Pancreas (tissue), 10 donors: ENCODE results near the gene SYTL1. TPM values are rescaled to one million over a fixed set of nuclear protein-coding genes. Genes with fewer than 3 reads are reported as not detected.

ENCODE experiments used
- ATAC-seq, 4 donors: fragments of 200-7000 bp; cut with Tn5 transposase; one replicate each; pipeline versions ENCODE4 v1.8.0 to v1.9.1; 2020; ENCODE audit warnings: mild to moderate bottlenecking in 4 of 4, moderate library complexity in 4 of 4
- DNase-seq, 6 donors: peaks; one replicate each; pipeline ENCODE4 v3.0.0-alpha.2; 2020
- FAIRE-seq: peaks from 2 replicates; lab custom pipeline; 2012; peaks lifted over from hg19 to GRCh38; lab: Jason Lieb, UNC
- H3K27ac ChIP-seq, 4 donors: fragments of 200-600 bp; sonication (generic); 1 replicate in 3 of 4; 2 replicates in 1 of 4; pipeline versions ENCODE4 v1.5.0 to v1.8.0; 2020
- H3K27me3 ChIP-seq, 4 donors: fragments of 200-600 bp; one replicate each; pipeline ENCODE4 v1.8.0; 2021
- H3K36me3 ChIP-seq, 3 donors: fragments of 200-600 bp; sonication (generic) in 1 of 3; one replicate each; pipeline versions ENCODE4 v1.5.0 to v1.8.0; 2020 to 2021
- H3K4me1 ChIP-seq, 3 donors: fragments of 200-600 bp; one replicate each; pipeline ENCODE4 v1.8.0; 2021
- H3K4me3 ChIP-seq, 4 donors: fragments of 200-600 bp; sonication (generic) in 2 of 4; one replicate each; pipeline versions ENCODE4 v1.5.0 to v1.8.0; 2020 to 2021
- H3K9me3 ChIP-seq, 4 donors: fragments of 200-600 bp; one replicate each; pipeline ENCODE4 v1.8.0; 2021
- CTCF ChIP-seq, 4 donors: fragments of 200-600 bp; sonication (generic) in 3 of 4; IDR thresholded peaks; one replicate each; pipeline versions ENCODE4 v1.5.0 to v1.8.0; 2021; ENCODE audit warnings: antibody characterized with exemption in 4 of 4
- WGBS, 2 donors: extraction: QIAGEN DNeasy Blood & Tissue Kit; methylation state at CpG; one replicate each; pipeline ENCODE4 v1.1.7; 2013; 5-methylcytosine and 5-hydroxymethylcytosine counted together
- intact Hi-C, 3 donors: fragments of 100-400 bp; cut with DNase I; formaldehyde crosslinking; loops; one replicate each; pipeline versions ENCODE4 v1.11.1 to v1.14.2; 2022
- polyA plus RNA-seq, 2 donors: library from polyadenylated mRNA; stranded (reverse); fragments of 200-250 nt; gene quantifications; one replicate each; pipeline ENCODE4 v1.2.3, GENCODE V29; 2013
- total RNA-seq, 6 donors: library from RNA; stranded (reverse); fragmentation: NEBNext Ultra II Directional in 4 of 6; extraction: Animal tissue kit (Norgen Biotek cat#: 25700) in 4 of 6; gene quantifications; one replicate each; pipeline versions ENCODE4 v1.2.1 to v1.2.4, GENCODE V29; 2021 to 2023
- donor health status: healthy with polysubstance abuse.
- donor health status: DM: no; HTN: no; CAD: no; lungs with moderate emphysema.
- donor health status: DM: no; HTN: no; CAD: no.
- donor health status: control.
- donor health status: control.
- donor health status: Bipolar disorder and iron deficiency.
- donor health status: DM: yes; HTN: yes; CAD: no.
- donor health status: DM: no; HTN: no; CAD: no.
- donor health status: DM: no; HTN: no; CAD: no.
- donor health status: DM: yes; HTN: yes; CAD: no.

SYTL1 gene
- total and polyA plus RNA-seq, 8 donors, result 45.8 to 254 (median 107) TPM

GRCh38 chr1:27400082-27400962 lies 58.5 kb downstream of the SYTL1 start:
- Histone ChIP-seq H3K9me3 (no peaks in the 10 kb centered on the region), H3K4me1 (peaks cover 0 to 10% (median 0%) of the 10 kb centered on the region in 3 donors), H3K27ac (no peak overlapping the region), H3K4me3 (no peak overlapping the region), H3K36me3 (no peaks in the 10 kb centered on the region), H3K27me3 (no peaks in the 10 kb centered on the region)
- peak in 1 of 4 donors; percentile 1 for ATAC-seq
- WGBS, 2 donors, result 26 to 33% methylated on average over 13 of the region's 13 CpGs
- intact Hi-C loops, result loop anchor here in 1 of 3 donors (5.0 kb wide), 1 partner anchor 207 kb away; no protein-coding TSS in a partner anchor
- DNase-seq, result no peak
- no peak for FAIRE-seq
- TF ChIP-seq CTCF (IDR thresholded peaks at IDR 0.05), result no peak

GRCh38 chr1:27400963-27401341 lies 59.1 kb downstream of the SYTL1 start:
- intact Hi-C loops, result loop anchor here in 1 of 3 donors (5.0 kb wide), 1 partner anchor 206 kb away; no protein-coding TSS in a partner anchor
- H3K4me3 ChIP-seq, result no peak overlapping the region
- no peak for FAIRE-seq
- no peak for ATAC-seq
- peaks cover 0 to 10% (median 0%) of the 10 kb centered on the region in 3 donors for H3K4me1 ChIP-seq
- no peaks in the 10 kb centered on the region for H3K36me3 ChIP-seq
- no peaks in the 10 kb centered on the region for H3K27me3 ChIP-seq
- WGBS, 2 donors, result 83 to 90% methylated on average over 5 of the region's 5 CpGs
- DNase-seq, result no peak
- no peak for TF ChIP-seq CTCF (IDR thresholded peaks at IDR 0.05)
- no peaks in the 10 kb centered on the region for H3K9me3 ChIP-seq
- no peak overlapping the region for H3K27ac ChIP-seq

- 12 to 18% methylated on average over 8 of the region's 8 CpGs for WGBS, 2 donors
- no peaks in the 10 kb centered on the region for H3K27me3 ChIP-seq
- no peak overlapping the region for H3K4me3 ChIP-seq
- peak overlapping the region in 2 of 4 donors; percentile 44 to 63 for H3K27ac ChIP-seq
- intact Hi-C loops, result loop anchor here in 1 of 3 donors (5.0 kb wide), 1 partner anchor 205 kb away; no protein-coding TSS in a partner anchor
- peaks cover 0 to 10% (median 0%) of the 10 kb centered on the region in 3 donors for H3K4me1 ChIP-seq
- ATAC-seq (peak; percentile 54 to 87 (median 76)), DNase-seq (peak; percentile 65 to 84 (median 74)), FAIRE-seq (no peak)
- peak in 3 of 4 donors; percentile 17 to 43 (median 30) for TF ChIP-seq CTCF (IDR thresholded peaks at IDR 0.05)
- H3K9me3 ChIP-seq, result no peaks in the 10 kb centered on the region
- H3K36me3 ChIP-seq, result peaks cover 0 to 11% (median 0%) of the 10 kb centered on the region in 3 donors
Observed at GRCh38 chr1:27402349-27402754, 60.5 kb downstream of the SYTL1 start.

GRCh38 chr1:27403065-27403726 lies 61.4 kb downstream of the SYTL1 start:
- Histone ChIP-seq H3K27ac (peak overlapping the region in 2 of 4 donors; percentile 44 to 63), H3K36me3 (peaks cover 0 to 19% (median 0%) of the 10 kb centered on the region in 3 donors), H3K27me3 (no peaks in the 10 kb centered on the region), H3K9me3 (no peaks in the 10 kb centered on the region), H3K4me3 (no peak overlapping the region), H3K4me1 (peaks cover 0 to 10% (median 0%) of the 10 kb centered on the region in 3 donors)
- TF ChIP-seq CTCF (IDR thresholded peaks at IDR 0.05), result no peak
- DNase-seq (no peak), FAIRE-seq (no peak), ATAC-seq (peak in 3 of 4 donors; percentile 6 to 16 (median 12))
- intact Hi-C loops, result loop anchor here in 1 of 3 donors (5.0 kb wide), 1 partner anchor 204 kb away; no protein-coding TSS in a partner anchor
- 80 to 85% methylated on average over 24 of the region's 24 CpGs for WGBS, 2 donors

Other genes with a start within 250 kb of the SYTL1 start
- gene SLC9A1, start 186.9 kb upstream of the SYTL1 start, total RNA-seq, result 10 to 100 TPM in 4 of 6 donors, 1 to 10 TPM in 2; 8.3 to 20.6 (median 11.1) TPM
- 10 to 100 TPM in 1 of 2 donors, 1 to 10 TPM in 1; 9.8 to 15.0 TPM for gene SLC9A1, start 186.9 kb upstream of the SYTL1 start, polyA plus RNA-seq
- 10 to 100 TPM; 15.6 to 33.2 (median 20.0) TPM for gene WDTC1, start 107.4 kb upstream of the SYTL1 start, total RNA-seq
- 10 to 100 TPM; 12.2 to 12.8 TPM for gene WDTC1, start 107.4 kb upstream of the SYTL1 start, polyA plus RNA-seq
- 10 to 100 TPM; 11.9 to 22.1 (median 14.4) TPM for gene TMEM222, start 19.9 kb upstream of the SYTL1 start, total RNA-seq
- 10 to 100 TPM; 27.7 to 37.0 TPM for gene TMEM222, start 19.9 kb upstream of the SYTL1 start, polyA plus RNA-seq
- gene MAP3K6, start 24.9 kb downstream of the SYTL1 start, total RNA-seq, result 10 to 100 TPM in 3 of 6 donors, 1 to 10 TPM in 3; 4.7 to 18.7 (median 9.8) TPM
- 10 to 100 TPM; 51.2 to 65.7 TPM for gene MAP3K6, start 24.9 kb downstream of the SYTL1 start, polyA plus RNA-seq
- 1 to 10 TPM in 5 of 6 donors, under 1 TPM in 1; 0.39 to 8.5 (median 2.2) TPM for gene FCN3, start 32.8 kb downstream of the SYTL1 start, total RNA-seq
- gene FCN3, start 32.8 kb downstream of the SYTL1 start, polyA plus RNA-seq, result 10 to 100 TPM; 16.9 to 19.7 TPM
- gene CD164L2, start 41.3 kb downstream of the SYTL1 start, total RNA-seq, result under 1 TPM in 4 of 6 donors, not detected in 2; 0.19 to 0.66 (median 0.44) TPM
- gene CD164L2, start 41.3 kb downstream of the SYTL1 start, polyA plus RNA-seq, result under 1 TPM; 0.54 to 0.76 TPM
- gene GPR3, start 50.6 kb downstream of the SYTL1 start, total RNA-seq, result under 1 TPM in 3 of 6 donors, not detected in 3; 0.09 to 0.28 (median 0.21) TPM
- gene GPR3, start 50.6 kb downstream of the SYTL1 start, polyA plus RNA-seq, result under 1 TPM; 0.30 to 0.52 TPM
- gene WASF2, start 148.1 kb downstream of the SYTL1 start, total RNA-seq, result 10 to 100 TPM; 42.2 to 83.2 (median 54.5) TPM
- 10 to 100 TPM; 13.5 to 16.1 TPM for gene WASF2, start 148.1 kb downstream of the SYTL1 start, polyA plus RNA-seq